Activated T-helper 1 cell treated with Interleukin-2 at 50 U/mL for 16 hours (primary cell): ENCODE results near the gene ANKS1B.

Experiments used
- DNase-seq: peaks from one replicate; pipeline ENCODE4 v3.0.0-alpha.2; 2020; ENCODE audit warnings: low read depth

Gene ANKS1B

DNA sequence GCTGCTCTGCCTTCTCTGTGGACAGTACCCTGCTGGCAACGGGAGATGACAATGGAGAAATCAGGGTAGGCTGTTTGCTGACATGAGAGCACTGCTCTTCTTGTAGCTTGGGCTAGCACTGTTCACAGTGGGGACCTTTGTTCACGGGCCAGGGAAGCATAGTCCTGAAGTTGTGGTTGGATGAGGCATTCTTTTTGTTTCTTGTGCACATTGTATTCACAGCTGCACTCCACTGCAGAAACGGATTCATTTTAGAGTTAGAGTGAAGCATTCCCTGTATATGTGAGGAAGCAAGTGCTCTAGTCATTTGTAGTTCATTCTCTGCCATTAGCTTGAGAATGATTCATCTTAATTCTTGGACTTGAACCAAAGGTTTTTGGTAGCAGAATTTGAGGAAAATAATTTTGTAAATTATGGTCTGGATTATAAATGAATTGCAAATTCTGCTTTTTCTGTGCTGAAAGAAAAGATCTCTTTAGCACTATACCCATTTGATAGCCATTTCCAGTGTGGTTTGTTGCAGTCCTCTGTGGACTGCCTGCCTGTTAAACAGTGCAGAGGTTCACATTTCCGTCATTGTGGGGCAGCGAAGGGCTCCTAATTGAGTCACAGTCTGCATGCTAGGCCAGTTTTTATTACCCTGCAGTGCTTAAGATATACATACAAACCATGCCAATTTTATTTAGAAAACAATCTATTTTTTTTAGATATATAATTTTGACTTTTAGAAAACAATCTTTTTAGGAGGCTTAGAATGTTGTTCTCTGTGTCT lies 1259.1 kb downstream of the ANKS1B start:
- DNase-seq = no peak

DNA sequence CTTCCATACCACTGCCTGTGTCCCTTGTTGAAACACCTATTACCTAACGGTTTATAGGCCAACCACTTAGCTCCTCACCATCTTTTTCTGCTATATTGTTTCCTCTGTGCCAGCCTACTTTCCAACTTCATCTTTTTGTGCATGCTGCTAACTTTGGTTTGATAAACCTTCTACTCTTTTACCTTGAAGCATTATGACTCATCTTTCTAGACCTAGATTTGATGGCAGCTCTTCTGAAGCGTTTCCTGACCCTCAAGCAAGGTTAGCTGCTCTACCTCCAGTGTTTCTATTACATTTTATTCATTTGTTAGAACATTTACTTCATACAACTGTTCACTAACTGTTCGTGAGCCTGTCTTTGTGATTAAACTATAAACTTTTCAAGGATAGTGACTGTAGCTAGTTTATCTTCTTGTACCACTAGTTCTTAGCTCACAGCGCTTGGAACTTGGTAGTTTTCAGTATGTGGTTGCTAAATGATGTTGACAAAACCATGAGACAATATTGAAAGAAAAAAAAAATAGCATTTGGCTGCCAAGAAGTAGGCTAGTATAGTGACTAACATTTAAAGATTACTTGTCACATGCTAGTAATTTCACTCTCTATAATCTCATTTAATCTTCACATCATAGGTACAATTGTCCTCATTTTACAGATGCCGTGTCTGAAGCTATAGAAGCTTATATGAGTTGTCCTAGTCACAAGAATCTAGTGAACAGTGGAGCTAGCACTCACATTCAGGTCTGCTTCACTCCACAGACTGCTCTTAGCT lies 1260.2 kb downstream of the ANKS1B start:
- no peak for DNase-seq

- DNase-seq = no peak
Observed at GRCh38 chr12:98721204-98721702, 1263.5 kb downstream of the ANKS1B start.

DNA sequence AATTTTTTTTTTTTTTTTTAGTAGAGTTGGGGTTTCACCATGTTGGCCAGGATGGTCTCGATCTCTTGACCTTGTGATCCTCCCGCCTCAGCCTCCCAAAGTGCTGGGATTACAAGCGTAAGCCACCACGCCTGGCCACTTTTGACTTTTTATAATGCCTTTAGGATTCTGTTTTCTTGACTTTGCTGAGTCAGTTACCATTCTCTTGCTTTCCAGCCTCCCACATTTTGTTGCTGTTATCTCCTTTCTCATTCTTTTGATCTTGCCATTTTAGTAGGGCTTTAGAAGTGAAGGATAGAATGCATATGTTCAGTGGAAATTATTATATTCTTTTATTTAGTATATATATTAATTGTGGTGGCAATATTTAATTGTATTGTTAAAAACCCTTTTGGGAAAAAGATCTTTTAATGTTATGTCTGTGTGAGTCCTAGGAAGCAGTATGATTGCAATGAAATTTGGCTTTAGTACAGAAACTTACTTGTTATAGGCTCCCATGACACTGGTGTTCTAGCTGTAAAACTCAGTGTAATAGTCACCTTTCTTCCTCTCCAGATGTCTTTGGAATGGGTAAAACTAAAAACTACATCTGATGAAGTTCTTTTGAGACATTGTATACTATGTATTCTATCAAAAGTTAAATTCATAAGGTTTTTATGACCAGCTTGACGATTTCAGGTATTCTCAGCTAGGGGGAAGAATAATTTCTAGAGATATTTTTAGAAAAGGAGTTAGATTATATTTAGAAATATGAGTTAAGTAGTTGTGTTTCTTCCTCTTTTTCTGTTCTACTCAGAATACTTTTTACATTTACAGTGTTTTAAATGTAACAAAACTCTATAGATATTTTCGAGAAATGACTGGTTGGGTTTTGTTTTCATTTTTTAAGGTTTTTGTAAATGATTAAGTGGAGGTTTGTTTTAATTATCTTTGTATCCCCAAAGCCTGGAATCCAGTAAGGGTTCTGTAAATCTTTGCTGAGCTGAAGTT lies 1264.9 kb downstream of the ANKS1B start:
- DNase-seq = no peak

DNA sequence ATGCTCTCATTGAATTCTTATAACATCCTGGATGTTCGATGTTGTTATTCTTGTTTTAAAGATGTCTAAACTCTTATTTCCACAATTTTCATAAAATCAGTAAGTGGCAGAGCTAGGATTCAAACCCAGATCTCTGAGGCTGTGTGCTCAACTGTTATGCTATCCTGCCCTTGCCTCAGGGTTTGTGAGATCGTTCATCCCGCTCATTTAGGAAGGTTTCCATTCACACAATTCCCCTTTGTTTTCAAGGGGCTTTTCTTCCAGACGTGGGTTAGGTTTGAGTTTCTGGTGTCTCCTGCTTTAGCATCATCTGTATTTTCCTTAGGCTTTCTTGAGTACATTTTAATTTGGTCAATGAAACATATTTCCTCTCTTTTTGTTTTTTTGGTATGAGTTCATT lies 1270.3 kb downstream of the ANKS1B start:
- no peak for DNase-seq

GRCh38 chr12:98709022-98709421 lies 1275.7 kb downstream of the ANKS1B start:
- no peak for DNase-seq

GRCh38 chr12:98701166-98701565 lies 1283.6 kb downstream of the ANKS1B start:
- DNase-seq = no peak

- no peak for DNase-seq
Observed at GRCh38 chr12:98699586-98699985, 1285.2 kb downstream of the ANKS1B start.

DNA sequence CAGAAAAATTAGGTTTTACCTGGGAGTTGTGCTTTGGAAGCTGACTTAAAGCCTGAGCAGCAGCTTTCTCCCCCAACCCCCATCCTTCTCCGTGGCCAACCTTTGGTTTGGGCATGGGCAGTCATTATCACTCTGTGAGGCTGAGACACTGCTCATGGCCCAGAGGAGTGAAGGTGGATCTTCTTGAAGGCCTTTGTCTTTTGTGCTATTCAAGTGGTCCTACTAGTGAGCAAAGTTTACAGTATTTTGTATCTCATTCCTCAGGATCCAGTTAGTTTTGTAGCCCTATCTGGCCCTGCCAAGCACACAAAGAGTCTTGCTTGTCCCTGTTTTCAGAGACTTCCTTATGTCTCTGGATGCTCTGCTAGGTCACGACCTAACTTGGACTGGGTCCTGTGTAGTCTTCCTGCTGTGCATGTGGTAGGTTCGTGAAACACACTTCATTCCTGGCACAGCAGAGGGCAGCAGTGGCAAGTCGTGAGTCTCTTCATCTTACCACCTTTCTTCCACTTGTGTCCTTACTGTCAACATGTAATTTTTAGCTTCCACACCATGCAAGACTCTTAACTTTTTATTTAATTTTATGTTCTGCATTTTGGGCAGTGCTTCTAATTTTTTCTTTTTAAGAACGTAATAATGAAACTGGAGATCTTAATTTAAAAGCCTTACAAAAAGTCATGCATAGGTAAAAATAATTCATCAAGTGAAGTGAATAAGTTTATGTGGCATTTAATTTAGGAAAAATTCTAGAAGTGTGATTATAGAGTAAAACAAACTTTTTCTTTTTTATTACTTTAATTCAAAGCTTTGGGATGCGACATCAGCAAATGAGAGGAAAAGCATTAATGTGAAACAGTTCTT lies 1285.9 kb downstream of the ANKS1B start:
- DNase-seq = peak; percentile 9

- no peak for DNase-seq
Observed at GRCh38 chr12:98697209-98697608, 1287.5 kb downstream of the ANKS1B start.

GRCh38 chr12:98696036-98696646 lies 1288.6 kb downstream of the ANKS1B start:
- DNase-seq = no peak

DNA sequence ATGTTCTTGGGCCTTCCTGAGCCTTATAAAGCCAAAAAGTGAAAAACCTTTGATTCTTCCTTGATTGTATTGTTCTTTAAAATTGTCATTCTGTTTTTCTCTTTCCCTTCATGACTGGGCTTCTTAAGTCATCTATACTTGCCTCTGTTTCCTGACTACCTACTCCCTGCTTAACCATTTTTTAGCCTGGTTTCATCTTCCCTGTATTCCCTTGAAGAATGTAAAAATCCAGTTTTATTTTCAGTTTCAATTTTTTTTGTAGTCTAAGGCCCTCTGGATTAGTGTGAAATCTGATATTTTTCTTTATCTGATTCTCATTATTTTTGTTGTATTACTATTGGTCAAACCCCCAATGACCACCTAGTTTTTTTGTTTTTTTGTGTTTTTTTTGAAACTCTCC lies 1293.4 kb downstream of the ANKS1B start:
- DNase-seq = no peak

GRCh38 chr12:98686603-98687002 lies 1298.1 kb downstream of the ANKS1B start:
- no peak for DNase-seq
